ENCODE results near the gene SEMA4G. TPM values are rescaled to one million over a fixed set of nuclear protein-coding genes. Genes with fewer than 3 reads are reported as not detected.

Gene SEMA4G
- total and polyA plus RNA-seq, 2 of the 13 experiments (the other 11 are each of a cell fraction or from before 2014, with no cell fraction given), result 46.2 to 207 TPM

DNA sequence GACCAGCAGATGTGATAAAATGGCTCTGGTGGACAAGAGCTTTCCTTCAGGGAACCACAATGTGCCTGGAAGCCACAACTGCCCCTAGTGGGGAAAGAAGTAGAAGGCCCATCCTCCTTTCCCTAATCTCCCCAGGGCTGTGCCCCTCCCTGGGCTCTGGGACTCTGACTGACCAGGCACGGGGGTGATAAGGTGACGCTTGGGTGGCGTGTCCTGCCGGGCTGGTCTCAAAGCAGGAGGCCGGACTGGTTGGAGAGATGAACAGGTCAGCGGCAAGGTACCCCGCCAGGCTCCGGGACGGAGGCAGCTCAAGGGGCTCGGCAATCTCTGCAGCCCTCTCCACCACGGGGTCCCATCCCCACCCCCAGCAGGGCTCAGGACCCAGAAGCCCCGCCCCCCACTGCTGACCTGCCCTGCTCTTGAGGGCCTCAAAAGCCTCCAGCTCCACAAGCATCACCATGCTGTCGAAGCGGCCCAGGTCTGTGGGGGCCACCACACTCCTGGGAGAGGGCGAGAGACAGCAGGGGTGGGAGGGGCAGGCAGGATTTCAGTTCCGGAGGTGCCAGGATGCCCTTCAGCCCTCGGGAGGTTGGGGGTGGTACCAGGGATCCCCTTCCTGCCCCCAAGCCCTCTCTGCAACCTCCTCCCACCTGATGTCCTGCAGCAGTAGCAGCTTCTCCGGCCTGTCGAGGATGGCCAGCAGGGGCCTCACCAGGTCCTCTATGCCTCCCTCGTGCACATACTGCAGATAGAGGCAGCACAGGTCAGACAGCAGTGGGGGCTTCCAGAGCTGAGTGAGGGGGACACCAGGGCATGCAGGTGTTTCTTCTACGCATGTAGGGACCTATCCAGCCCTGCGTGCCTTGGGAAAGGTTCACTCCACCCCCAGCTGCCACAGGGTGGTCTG, 42.5 kb downstream of the SEMA4G start:
- ATAC-seq, result peak; percentile 79
- TF ChIP-seq ZSCAN9 (CRISPR knock-in tag; IDR thresholded peaks at IDR 0.05; ENCODE audit: borderline replicate concordance) (no peak), ZNF772 (CRISPR knock-in tag; IDR thresholded peaks at IDR 0.05) (0 out of 2 replicates have a peak, but pooled peaks have one; percentile 36), KDM3A (CRISPR knock-in tag; IDR thresholded peaks at IDR 0.05; ENCODE audit: low read depth) (no peak), RAD21 (CRISPR knock-in tag; IDR thresholded peaks at IDR 0.05) (no peak; the same call in 1 of the 2 replicates), ZNF782 (CRISPR knock-in tag; IDR thresholded peaks at IDR 0.05; ENCODE audit: borderline replicate concordance) (no peak), MEF2D (CRISPR knock-in tag; IDR thresholded peaks at IDR 0.05) (no peak), REL (CRISPR knock-in tag; conservative IDR thresholded peaks at IDR 0.05) (no peak), PPARG (CRISPR knock-in tag; conservative IDR thresholded peaks at IDR 0.05) (no peak), ZNF558 (CRISPR knock-in tag; IDR thresholded peaks at IDR 0.05; ENCODE audit: borderline replicate concordance) (no peak), RAD51 (IDR thresholded peaks at IDR 0.05; ENCODE audit: borderline replicate concordance) (no peak), KLF13 (CRISPR knock-in tag; IDR thresholded peaks at IDR 0.05) (no peak), ZNF317 (CRISPR knock-in tag; IDR thresholded peaks at IDR 0.05) (no peak), ZNF136 (CRISPR knock-in tag; IDR thresholded peaks at IDR 0.05; ENCODE audit: low read depth) (no peak), ETV5 (CRISPR knock-in tag; IDR thresholded peaks at IDR 0.05; ENCODE audit: borderline replicate concordance) (peak; percentile 7; the same call in 1 of the 2 replicates), POLR2G (IDR thresholded peaks at IDR 0.05; ENCODE audit: low read depth, low read length) (no peak), ZNF567 (CRISPR knock-in tag; IDR thresholded peaks at IDR 0.05; ENCODE audit: borderline replicate concordance) (no peak), ZNF207 (IDR thresholded peaks at IDR 0.05; ENCODE audit: borderline replicate concordance) (no peak), MAZ (IDR thresholded peaks at IDR 0.05; ENCODE audit: borderline replicate concordance, low read depth, low read length) (no peak), MAZ (CRISPR knock-in tag; IDR thresholded peaks at IDR 0.05; ENCODE audit: low read depth) (peak; percentile 37; the same call in 1 of the 2 replicates), DPF2 (CRISPR knock-in tag; IDR thresholded peaks at IDR 0.05; ENCODE audit: borderline replicate concordance, low read depth) (no peak)
- TF ChIP-seq, protein P1, sequence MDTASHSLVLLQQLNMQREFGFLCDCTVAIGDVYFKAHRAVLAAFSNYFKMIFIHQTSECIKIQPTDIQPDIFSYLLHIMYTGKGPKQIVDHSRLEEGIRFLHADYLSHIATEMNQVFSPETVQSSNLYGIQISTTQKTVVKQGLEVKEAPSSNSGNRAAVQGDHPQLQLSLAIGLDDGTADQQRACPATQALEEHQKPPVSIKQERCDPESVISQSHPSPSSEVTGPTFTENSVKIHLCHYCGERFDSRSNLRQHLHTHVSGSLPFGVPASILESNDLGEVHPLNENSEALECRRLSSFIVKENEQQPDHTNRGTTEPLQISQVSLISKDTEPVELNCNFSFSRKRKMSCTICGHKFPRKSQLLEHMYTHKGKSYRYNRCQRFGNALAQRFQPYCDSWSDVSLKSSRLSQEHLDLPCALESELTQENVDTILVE (CRISPR knock-in tag; IDR thresholded peaks at IDR 0.05), result no peak
- TF ChIP-seq, protein P2, sequence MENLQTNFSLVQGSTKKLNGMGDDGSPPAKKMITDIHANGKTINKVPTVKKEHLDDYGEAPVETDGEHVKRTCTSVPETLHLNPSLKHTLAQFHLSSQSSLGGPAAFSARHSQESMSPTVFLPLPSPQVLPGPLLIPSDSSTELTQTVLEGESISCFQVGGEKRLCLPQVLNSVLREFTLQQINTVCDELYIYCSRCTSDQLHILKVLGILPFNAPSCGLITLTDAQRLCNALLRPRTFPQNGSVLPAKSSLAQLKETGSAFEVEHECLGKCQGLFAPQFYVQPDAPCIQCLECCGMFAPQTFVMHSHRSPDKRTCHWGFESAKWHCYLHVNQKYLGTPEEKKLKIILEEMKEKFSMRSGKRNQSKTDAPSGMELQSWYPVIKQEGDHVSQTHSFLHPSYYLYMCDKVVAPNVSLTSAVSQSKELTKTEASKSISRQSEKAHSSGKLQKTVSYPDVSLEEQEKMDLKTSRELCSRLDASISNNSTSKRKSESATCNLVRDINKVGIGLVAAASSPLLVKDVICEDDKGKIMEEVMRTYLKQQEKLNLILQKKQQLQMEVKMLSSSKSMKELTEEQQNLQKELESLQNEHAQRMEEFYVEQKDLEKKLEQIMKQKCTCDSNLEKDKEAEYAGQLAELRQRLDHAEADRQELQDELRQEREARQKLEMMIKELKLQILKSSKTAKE (CRISPR knock-in tag; IDR thresholded peaks at IDR 0.05; ENCODE audit: borderline replicate concordance), result no peak

More for the DNA sequence above, 42.5 kb downstream of the SEMA4G start:
- no peaks in the 10 kb centered on the region for H4K20me1 ChIP-seq (ENCODE audit: insufficient read depth, low read length)
- peaks cover 0 to 6% of the 10 kb centered on the region in 2 experiments; a peak in 1 of 5 replicates for H3K36me3 ChIP-seq (replicated peaks in 1 of 2; ENCODE audit: control insufficient read depth in 1 of 2, insufficient read depth in 2 of 2, low read length in 2 of 2)
- H3K27me3 ChIP-seq (ENCODE audit: control insufficient read depth in 1 of 2, insufficient read depth in 2 of 2, low read length in 2 of 2), result no peaks in the 10 kb centered on the region
- 0% methylated on average over 7 of the region's 22 CpGs for WGBS (ENCODE audit: low lambda C conversion rate)
- in situ Hi-C loops (cut with HindIII; ENCODE audit: extremely low pct_ligation_motif_present, low pct_unique_long_range_greater_than_20kb) (no loop called here), intact Hi-C loops (cut with micrococcal nuclease; ENCODE audit: unreplicated experiment) (loop anchor here (1.0 to 5.0 kb wide), 4 partner anchors 13 to 134 kb away; no protein-coding TSS in a partner anchor)
- peak overlapping the region; percentile 52 for H3K9ac ChIP-seq (ENCODE audit: insufficient read depth, low read depth, low read length)
- H3K4me1 ChIP-seq (ENCODE audit: insufficient read depth, low read length), result peaks cover 83% of the 10 kb centered on the region
- FAIRE-seq, result peak; percentile 81
- H3K79me2 ChIP-seq (ENCODE audit: insufficient read depth, low read length), result no peaks in the 10 kb centered on the region
- DNase-seq (ENCODE audit: low spot score), result peak; percentile 73
- peak overlapping the region; percentile 33 to 77 (median 68) for H3K4me3 ChIP-seq (replicated peaks in 1 of 3; ENCODE audit: insufficient read depth in 1 of 3, low read depth in 2 of 3, low read length in 3 of 3)
- no peak overlapping the region for H2AFZ ChIP-seq (ENCODE audit: low read length)
- peak overlapping the region; percentile 89 for H3K4me2 ChIP-seq (ENCODE audit: low read depth, low read length)
- no peaks in the 10 kb centered on the region for H3K9me3 ChIP-seq (ENCODE audit: low read length)
- no peak overlapping the region for H3K27ac ChIP-seq (ENCODE audit: extremely low read length, insufficient read depth, low read length)
- ChIA-PET CTCF (ENCODE audit: low intra/inter-chr PET ratio, low total read pairs) (interaction anchor here (1.2 to 6.1 kb wide), 3 partner anchors 15 to 340 kb away, joined by 3 to 240 read pairs (median 3); partner anchors contain the start of gene LZTS2), POLR2A (interaction anchor here (0.8 to 7.1 kb wide), 10 partner anchors 12 to 133 kb away, joined by 3 to 124 read pairs (median 5); partner anchors contain the start of genes LZTS2, PDZD7 and SFXN3)
- no TSS peak for BruUV-seq (replicated peaks)
